NCI-H2029 treated with DMSO at 0.1 percent for 48 hours (cell line): ENCODE data around the gene ZNF598.
"Not testable (repeated sequence)": the region's sequence is repeated elsewhere in the genome, so short reads cannot be mapped to it uniquely, and the experiment has no call there.

ENCODE experiments used
- DNase-seq: peaks from one replicate; lab custom pipeline; 2025; lab: John Stamatoyannopoulos, UW

ZNF598 gene

GRCh38 chr16:2027024-2028010 is 17.7 kb upstream of the ZNF598 start:
- DNase-seq: no peak

DNA sequence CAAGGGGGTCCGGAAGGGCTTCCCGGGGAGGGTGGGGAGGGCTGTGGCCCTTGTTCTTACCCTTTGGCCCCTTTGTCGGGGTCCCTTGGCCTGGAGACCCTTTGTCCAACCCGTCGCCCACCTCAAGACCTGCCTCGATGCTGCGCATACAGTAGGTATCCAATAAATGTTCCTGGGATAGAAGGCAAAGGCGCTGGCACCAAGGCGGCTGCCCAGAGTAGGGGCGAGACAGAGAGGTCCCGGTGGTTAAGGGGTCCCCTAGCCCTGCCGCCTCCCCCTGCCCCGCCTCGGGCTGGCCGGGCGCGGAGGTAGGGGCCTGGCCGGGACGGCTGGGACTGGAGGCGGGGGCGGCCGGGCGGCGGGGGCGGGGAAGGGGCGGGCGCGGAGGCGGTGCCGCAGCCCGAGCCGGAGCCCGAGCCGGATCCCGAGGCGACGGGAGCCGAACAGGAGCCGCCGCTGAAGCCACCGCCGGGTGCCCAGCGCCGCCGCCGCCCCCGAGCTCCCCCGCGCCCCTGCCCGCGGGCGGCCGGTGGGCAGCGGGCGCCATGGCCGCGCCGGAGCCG is 16.9 kb upstream of the ZNF598 start, which contains the start of gene NHERF2:
Gene NHERF2, plus strand, starts transcription at position 442 of the 563 bp plus-strand sequence. Its CDS starts 104 bp downstream, at position 546.
- DNase-seq: no peak

GRCh38 chr16:2025878-2026460 is 16.3 kb upstream of the ZNF598 start:
- no peak for DNase-seq

- DNase-seq: no peak
Measured at GRCh38 chr16:2025251-2025650, 15.6 kb upstream of the ZNF598 start.

GRCh38 chr16:2024032-2024420 is 14.4 kb upstream of the ZNF598 start:
- DNase-seq: no peak

DNA sequence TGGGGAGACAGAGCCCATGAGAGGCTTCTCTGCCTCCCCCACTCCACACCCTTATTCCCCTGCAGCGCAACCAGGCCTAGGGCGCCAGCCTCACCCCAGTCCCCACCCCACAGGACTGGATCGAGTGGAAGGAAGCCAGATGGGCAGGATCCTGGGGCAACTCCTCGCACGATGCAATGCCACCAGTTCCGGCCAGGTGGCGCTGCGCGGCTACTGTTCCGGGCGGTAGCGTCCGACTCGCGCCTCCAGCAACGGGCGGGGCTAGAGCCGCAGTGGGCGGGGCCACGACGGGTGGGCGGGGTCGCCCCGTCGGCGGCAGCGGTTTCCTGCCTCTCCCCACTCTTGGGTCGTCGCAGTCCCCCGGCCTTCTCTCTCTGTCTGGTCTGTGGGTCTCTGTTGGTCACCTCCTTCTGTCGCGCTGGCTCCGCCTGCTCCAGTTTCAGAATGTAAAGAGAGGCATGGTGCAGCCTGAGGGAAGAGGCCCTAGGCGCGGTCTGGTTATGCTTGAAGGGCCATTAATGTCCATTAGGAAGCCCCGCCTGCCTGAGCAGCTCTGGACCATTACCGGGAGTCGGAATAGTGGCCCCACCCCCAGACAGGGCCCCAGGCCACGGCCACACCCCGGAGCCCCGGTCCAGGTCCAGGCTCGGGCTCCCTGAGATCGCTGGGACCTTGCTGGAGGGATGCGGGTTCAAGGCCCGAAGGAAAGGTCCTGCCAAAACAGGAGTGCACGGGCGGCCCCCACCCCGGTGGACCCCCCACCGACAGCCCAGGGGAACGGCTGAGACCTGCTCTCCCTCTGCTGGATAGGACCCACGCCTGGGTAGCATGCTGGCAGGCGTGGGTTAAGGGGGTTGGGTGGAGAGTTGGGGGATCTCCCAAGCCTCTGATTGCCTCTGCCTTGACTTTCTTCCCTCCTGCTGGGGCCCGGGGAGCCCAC is 13.7 kb upstream of the ZNF598 start:
- peak; percentile 63 for DNase-seq

DNA sequence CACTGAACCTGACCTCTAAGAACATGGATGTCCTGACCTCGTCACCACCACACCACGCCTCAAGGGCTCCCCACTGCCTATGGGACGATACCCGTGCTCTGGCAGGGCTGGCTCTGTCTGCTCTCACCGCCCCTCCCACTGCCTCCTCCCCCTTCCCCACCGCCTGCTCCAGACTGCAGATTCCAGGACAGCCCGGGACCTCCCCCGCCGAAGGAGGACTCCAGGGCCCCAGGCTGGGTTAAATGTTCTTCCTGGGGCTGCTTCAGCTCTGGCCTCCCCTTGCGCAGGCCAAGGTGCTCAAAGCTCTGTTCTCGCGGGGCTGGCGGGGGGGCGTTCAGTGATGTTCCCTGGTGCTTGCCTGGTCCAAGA is 13.1 kb upstream of the ZNF598 start:
- DNase-seq: no peak

GRCh38 chr16:2019921-2020831 is 10.6 kb upstream of the ZNF598 start:
- DNase-seq: no peak

- no peak for DNase-seq
Measured at GRCh38 chr16:2019518-2019920, 9.9 kb upstream of the ZNF598 start, which contains the start of gene NPW. Gene NPW, plus strand, starts transcription at chr16:2019785.

- DNase-seq: no peak
Measured at GRCh38 chr16:2016407-2016922, 6.8 kb upstream of the ZNF598 start.

DNA sequence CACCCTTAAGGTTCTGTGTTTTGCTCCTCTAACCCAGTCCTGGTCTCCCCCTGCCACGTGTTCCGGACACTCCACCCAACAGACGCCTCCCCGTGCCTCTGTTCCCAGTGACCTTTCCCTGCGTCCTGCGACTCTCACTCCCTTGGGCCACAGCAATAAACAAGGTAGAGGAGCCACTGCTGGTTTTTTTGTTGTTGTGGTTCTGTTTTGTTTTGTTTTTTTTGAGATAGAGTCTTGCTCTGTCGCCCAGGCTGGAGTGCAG is 6.3 kb upstream of the ZNF598 start:
- DNase-seq: no peak

GRCh38 chr16:2015117-2015946 is 5.7 kb upstream of the ZNF598 start:
- no peak for DNase-seq

- DNase-seq: no peak
Measured at GRCh38 chr16:2013527-2013926, 3.9 kb upstream of the ZNF598 start.

DNA sequence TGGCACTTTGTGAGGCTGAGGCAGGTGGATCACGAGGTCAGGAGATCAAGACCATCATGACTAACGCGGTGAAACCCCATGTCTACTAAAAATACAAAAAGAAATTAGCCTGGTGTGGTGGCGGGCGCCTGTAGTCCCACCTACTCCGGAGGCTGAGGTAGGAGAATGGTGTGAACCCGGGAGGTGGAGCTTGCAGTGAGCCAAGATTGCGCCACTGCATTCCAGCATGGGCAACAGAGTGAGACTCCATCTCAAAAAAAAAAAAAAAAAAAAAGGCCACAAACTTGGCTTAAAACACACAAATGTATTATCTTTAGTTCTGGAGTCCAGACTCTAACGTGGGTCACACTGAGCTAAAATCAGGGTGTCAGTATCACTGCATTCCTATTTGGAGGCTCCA is 2.1 kb upstream of the ZNF598 start:
- DNase-seq: not testable (repeated sequence)

DNA sequence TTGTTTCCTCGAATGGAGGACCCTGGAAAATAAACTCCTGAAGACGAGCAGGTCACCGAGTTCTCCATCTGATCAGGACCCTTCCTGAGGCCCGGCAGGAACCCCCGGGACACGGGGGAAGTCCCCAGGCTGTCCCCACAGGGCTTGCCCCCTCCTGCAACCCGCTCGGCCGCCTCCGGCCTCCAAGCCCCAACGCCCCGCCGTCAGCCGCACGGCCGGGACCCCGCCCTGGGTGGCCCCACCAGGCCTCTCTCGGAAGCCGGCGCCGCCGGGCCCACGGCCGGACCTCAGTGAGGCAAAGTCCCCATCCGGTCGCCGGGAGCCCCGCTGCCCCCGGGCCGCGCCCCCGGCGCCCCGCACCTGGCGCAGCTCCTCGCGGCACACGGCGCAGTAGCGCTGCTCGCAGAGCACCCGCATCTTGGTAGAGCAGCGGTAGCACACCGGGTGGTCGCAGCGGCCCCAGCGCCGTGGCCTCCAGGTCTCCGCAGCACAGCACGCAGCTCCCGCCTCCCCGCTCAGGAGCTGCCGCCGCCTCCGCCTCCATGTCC is 383 bp downstream of the ZNF598 start:
- DNase-seq: no peak

GRCh38 chr16:2008631-2009163 is 924 bp downstream of the ZNF598 start:
- no peak for DNase-seq

DNA sequence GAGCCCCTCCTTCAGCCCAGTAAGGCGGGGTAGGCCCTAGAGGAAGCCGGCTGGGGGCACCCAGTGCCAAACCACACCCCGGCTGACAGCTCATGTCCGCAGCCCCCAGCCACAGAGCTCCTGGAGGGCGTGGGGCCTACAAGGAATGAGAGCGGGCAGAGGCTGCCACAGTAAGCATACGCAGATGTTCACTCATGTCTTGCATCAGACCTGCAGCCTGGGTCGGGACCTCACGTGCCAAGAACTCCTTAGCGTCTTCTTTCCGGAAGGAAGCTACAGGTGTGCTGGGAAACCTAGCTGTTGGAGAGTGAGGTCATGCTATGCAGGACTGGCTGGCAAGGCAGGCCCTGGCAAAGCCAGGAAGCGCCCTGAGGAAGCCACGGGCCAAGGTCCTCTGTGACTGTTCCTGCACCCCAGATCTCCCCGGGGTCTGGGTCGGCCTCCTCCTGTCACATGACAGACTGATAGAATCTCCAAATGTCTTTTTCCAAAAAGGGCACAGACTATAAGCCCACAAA is 1.6 kb downstream of the ZNF598 start:
- DNase-seq: peak; percentile 24

- no peak for DNase-seq
Measured at GRCh38 chr16:2007081-2007836, 2.4 kb downstream of the ZNF598 start.
